Gastrocnemius medialis (tissue), 4 donors: ENCODE data around the gene NFS1.

Experiments used
- CTCF ChIP-seq, 5 experiments: fragments of 450-650 bp in 3 of 5; fragments of 200-600 bp in 2 of 5; sonication (generic) in 2 of 5; IDR thresholded peaks in 4 of 5; conservative IDR thresholded peaks in 1 of 5; 1 replicate in 4 of 5; 2 replicates in 1 of 5; pipeline ENCODE4 v1.5.1; 2016 to 2019; ENCODE audit warnings: antibody characterized with exemption in 5 of 5, mild to moderate bottlenecking in 3 of 5, moderate library complexity in 3 of 5
- POLR2A ChIP-seq, 2 donors: fragments of 450-650 bp; IDR thresholded peaks; one replicate each; pipeline ENCODE4 v1.6.1; 2017; ENCODE audit warnings: antibody characterized with exemption in 2 of 2, mild to moderate bottlenecking in 2 of 2, moderate library complexity in 2 of 2

- TF ChIP-seq CTCF (IDR thresholded peaks at IDR 0.05 in 4 of 5, conservative IDR thresholded peaks at IDR 0.05 in 1 of 5) (no peak), POLR2A (IDR thresholded peaks at IDR 0.05) (no peak)
These were observed 77.6 kb downstream of the NFS1 start for GRCh38 chr20:35621560-35621946.
